Endothelial cell of umbilical vein (primary cell): ENCODE data around the gene BPIFA3. TPM values are rescaled to one million over a fixed set of nuclear protein-coding genes. Genes with fewer than 3 reads are reported as not detected.

Source experiments
- BruUV-seq: library from RNA; stranded (reverse); fragments of 400-500 nt; replicated peaks from 2 replicates; lab custom pipeline; 2021; lab: Mats Ljungman, UMichigan
- CTCF ChIA-PET: fragments of 300-600, 350-600 bp; sonication (Branson Sonifier 250); formaldehyde crosslinking; loops from one replicate; lab custom pipeline; 2021; ENCODE audit warnings: antibody characterized with exemption, inconsistent platforms; lab: Charles Lee
- POLR2A ChIA-PET: fragments of 300-600, 350-600 bp; sonication (Branson Sonifier 250); formaldehyde crosslinking; loops from one replicate; lab custom pipeline; 2021; ENCODE audit warnings: antibody characterized with exemption, inconsistent platforms; lab: Charles Lee
- DNase-seq: peaks from one replicate; pipeline ENCODE4 v3.0.0-alpha.2; 2011; ENCODE audit warnings: low read depth, low spot score
- FAIRE-seq: peaks from 2 replicates; lab custom pipeline; 2011; peaks lifted over from hg19 to GRCh38; lab: Jason Lieb, UNC
- H2AFZ ChIP-seq: 2 replicates; pipeline ENCODE4 v1.6.0; 2012; ENCODE audit warnings: low read depth, low read length, control low read depth, inconsistent platforms
- H3K27ac ChIP-seq: 2 replicates; pipeline ENCODE4 v1.5.1; 2011; ENCODE audit warnings: low read depth, mild to moderate bottlenecking, control low read depth, low read length, moderate library complexity; ENCODE audit not compliant: insufficient read depth
- H3K27me3 ChIP-seq, 2 experiments: 2 replicates each; pipeline versions ENCODE4 v1.6.0 to v1.6.1; 2011; ENCODE audit warnings: low read length in 2 of 2, mixed read lengths in 1 of 2; ENCODE audit not compliant: control insufficient read depth in 2 of 2, insufficient read depth in 2 of 2
- H3K36me3 ChIP-seq, 2 experiments: 2 replicates in 1 of 2; 3 replicates in 1 of 2; pipeline ENCODE4 v1.5.1; 2011; ENCODE audit warnings: low read length in 2 of 2, mild to moderate bottlenecking in 1 of 2, moderate library complexity in 1 of 2; ENCODE audit not compliant: control insufficient read depth in 2 of 2, insufficient read depth in 2 of 2; ENCODE audit errors: extremely low read depth in 1 of 2
- H3K4me1 ChIP-seq: 3 replicates; pipeline ENCODE4 v1.5.1; 2011; ENCODE audit warnings: mild to moderate bottlenecking, low read length; ENCODE audit not compliant: control insufficient read depth, insufficient read depth; ENCODE audit errors: extremely low read depth
- H3K4me2 ChIP-seq: 2 replicates; pipeline ENCODE4 v1.6.1; 2011; ENCODE audit warnings: low read length, control low read depth, mixed read lengths; ENCODE audit not compliant: insufficient read depth
- H3K4me3 ChIP-seq, 3 experiments: fragments of 200-600 bp in 1 of 3; sonication (generic), shearing (Covaris generic) in 1 of 3; replicated peaks in 1 of 3; 2 replicates each; pipeline ENCODE4 v1.5.1; 2011 to 2016; ENCODE audit warnings: control low read depth in 3 of 3, low read length in 3 of 3, mild to moderate bottlenecking in 2 of 3, inconsistent platforms in 1 of 3, low read depth in 1 of 3, moderate library complexity in 1 of 3; ENCODE audit not compliant: insufficient read depth in 1 of 3
- H3K79me2 ChIP-seq: 2 replicates; pipeline ENCODE4 v1.6.0; 2012; ENCODE audit warnings: low read length, inconsistent platforms; ENCODE audit not compliant: control insufficient read depth, insufficient read depth
- H3K9ac ChIP-seq: replicated peaks from 2 replicates; pipeline ENCODE3; 2011; ENCODE audit warnings: low read length, control low read depth; ENCODE audit not compliant: insufficient read depth; ENCODE audit errors: extremely low read depth
- H3K9me1 ChIP-seq: replicated peaks from 3 replicates; pipeline ENCODE4 v1.6.0; 2011; ENCODE audit warnings: mild to moderate bottlenecking, low read length; ENCODE audit not compliant: control insufficient read depth, insufficient read depth; ENCODE audit errors: extremely low read depth
- H3K9me3 ChIP-seq: replicated peaks from 2 replicates; pipeline ENCODE4 v1.5.1; 2012; ENCODE audit warnings: low read length, inconsistent platforms; ENCODE audit not compliant: control insufficient read depth, insufficient read depth
- H4K20me1 ChIP-seq: replicated peaks from 2 replicates; pipeline ENCODE3; 2011; ENCODE audit warnings: mild to moderate bottlenecking, low read length; ENCODE audit not compliant: control insufficient read depth, insufficient read depth; ENCODE audit errors: extremely low read depth
- CTCF ChIP-seq, 2 donors: IDR thresholded peaks; 1 replicate in 1 of 2; 2 replicates in 1 of 2; pipeline ENCODE4 v1.5.1; 2011; ENCODE audit warnings: low read length in 2 of 2, mild to moderate bottlenecking in 2 of 2, moderate library complexity in 2 of 2, control low read depth in 1 of 2, inconsistent platforms in 1 of 2, low read depth in 1 of 2; ENCODE audit not compliant: insufficient read depth in 1 of 2; ENCODE audit errors: extremely low read depth in 1 of 2
- EZH2 ChIP-seq: IDR thresholded peaks from 2 replicates; pipeline ENCODE4 v1.6.1; 2012; ENCODE audit warnings: borderline replicate concordance, low read depth, mild to moderate bottlenecking, moderate library complexity, low read length, inconsistent platforms; ENCODE audit not compliant: severe bottlenecking
- FOS ChIP-seq: IDR thresholded peaks from 2 replicates; pipeline ENCODE4 v1.6.1; 2011; ENCODE audit warnings: mild to moderate bottlenecking, low read length, moderate library complexity, borderline replicate concordance; ENCODE audit not compliant: insufficient read depth
- GATA2 ChIP-seq: IDR thresholded peaks from 2 replicates; pipeline ENCODE4 v1.7.0; 2011; ENCODE audit warnings: low read depth, mild to moderate bottlenecking, moderate library complexity, mixed read lengths, low read length; ENCODE audit not compliant: insufficient read length, insufficient read depth
- JUN ChIP-seq: IDR thresholded peaks from 2 replicates; pipeline ENCODE4 v1.6.1; 2011; ENCODE audit warnings: borderline replicate concordance, low read depth; ENCODE audit not compliant: insufficient read length, insufficient read depth
- MAX ChIP-seq: IDR thresholded peaks from 2 replicates; pipeline ENCODE4 v1.6.1; 2011; ENCODE audit not compliant: insufficient read depth, insufficient read length
- MYC ChIP-seq: IDR thresholded peaks from one replicate; pipeline ENCODE4 v1.6.1; 2011; ENCODE audit warnings: mild to moderate bottlenecking, low read depth, low read length
- POLR2A ChIP-seq: IDR thresholded peaks from 2 replicates; pipeline ENCODE4 v1.6.1; 2012; ENCODE audit warnings: low read depth, mild to moderate bottlenecking, control low read depth, low read length
- POLR2AphosphoS5 ChIP-seq: IDR thresholded peaks from 2 replicates; pipeline ENCODE4 v1.6.1; 2012; ENCODE audit warnings: low read depth, mild to moderate bottlenecking, control low read depth, low read length, moderate library complexity; ENCODE audit not compliant: insufficient read depth
- dilution Hi-C: fragments of 300-500 bp; cut with MboI; formaldehyde crosslinking; loops from one replicate; pipeline ENCODE4 v1.15.0; 2019; ENCODE audit warnings: low sequenced_read_pairs; ENCODE audit not compliant: extremely low pct_ligation_motif_present
- intact Hi-C: fragments of 100-400 bp; cut with micrococcal nuclease; formaldehyde crosslinking; loops from one replicate; pipeline ENCODE4 v1.10.0; 2022
- polyA plus RNA-seq, 4 experiments: library from polyadenylated mRNA; depleted of rRNA in 3 of 4; stranded (reverse) in 3 of 4; unstranded in 1 of 4; fragments of >200 nt; gene quantifications; 2 replicates each; pipeline versions ENCODE4 v1.2.1 to v1.2.3, GENCODE V29; 2011 to 2012; ENCODE audit warnings: missing spikeins in 1 of 4
- total RNA-seq: library from RNA; stranded (reverse); gene quantifications from 2 replicates; pipeline ENCODE4 v1.2.3, GENCODE V29; 2021

The BPIFA3 gene
- total and polyA plus RNA-seq, 2 donors (not counting 3 experiments of a cell fraction or from before 2014, with no cell fraction given) = not detected

DNA sequence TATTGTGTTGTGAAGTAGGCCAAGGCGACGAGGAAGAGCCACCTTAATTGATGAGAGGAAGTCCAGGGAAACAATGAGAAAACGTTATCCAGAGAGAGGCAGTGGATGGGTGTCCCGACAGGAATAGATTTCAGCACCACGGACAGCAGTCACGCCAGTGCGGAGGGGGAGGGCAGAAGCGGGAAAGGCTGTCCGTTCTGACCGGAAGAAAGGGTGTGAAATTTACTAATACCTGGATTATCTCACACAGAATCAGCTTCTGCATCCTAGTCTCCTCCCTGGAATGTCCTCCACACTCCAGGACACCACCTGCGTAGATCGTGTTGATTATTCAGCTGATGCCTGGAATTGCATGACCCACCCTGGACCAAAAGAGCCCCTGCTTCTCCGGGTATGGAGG is 7.4 kb upstream of the BPIFA3 start:
- Histone ChIP-seq H3K79me2 (no peaks in the 10 kb centered on the region), H2AFZ (no peak overlapping the region), H4K20me1 (no peaks in the 10 kb centered on the region), H3K27me3 (no peaks in the 10 kb centered on the region), H3K9me3 (no peaks in the 10 kb centered on the region), H3K4me2 (no peak overlapping the region), H3K9ac (no peak overlapping the region), H3K4me3 (no peak overlapping the region), H3K4me1 (no peaks in the 10 kb centered on the region), H3K36me3 (no peaks in the 10 kb centered on the region), H3K9me1 (no peaks in the 10 kb centered on the region), H3K27ac (no peak overlapping the region)
- TF ChIP-seq MAX = no peak
- no peak for TF ChIP-seq CTCF (IDR thresholded peaks at IDR 0.05; ENCODE audit: extremely low read depth in 1 of 2, insufficient read depth in 1 of 2, low read depth in 1 of 2, low read length in 2 of 2)
- TF ChIP-seq EZH2 = no peak
- no peak for TF ChIP-seq POLR2A
- no peak for TF ChIP-seq GATA2
- TF ChIP-seq POLR2AphosphoS5 = no peak
- TF ChIP-seq JUN = no peak
- TF ChIP-seq MYC = no peak
- no peak for TF ChIP-seq FOS
- DNase-seq (peak; percentile 40), FAIRE-seq (peak; percentile 75)
- CTCF ChIA-PET = no interaction called here
- BruUV-seq = no TSS peak
- intact Hi-C loops (no loop called here), dilution Hi-C loops (no loop called here)
- POLR2A ChIA-PET = no interaction called here
